Stomach (tissue), 9 donors: ENCODE measurements around the gene CEACAM7. TPM values are rescaled to one million over a fixed set of nuclear protein-coding genes. Genes with fewer than 3 reads are reported as not detected.

ENCODE experiments used
- DNase-seq, 2 donors: peaks; one replicate each; pipeline versions ENCODE4 v3.0.0 to v3.0.0-alpha.2; 2013 to 2019
- H3K27ac ChIP-seq, 5 donors: fragments of 200-600 bp in 4 of 5; sonication (generic) in 4 of 5; one replicate each; pipeline ENCODE4 v1.5.1; 2013 to 2019; ENCODE audit warnings: mild to moderate bottlenecking in 1 of 5, moderate library complexity in 1 of 5
- H3K27me3 ChIP-seq, 3 donors: fragments of 200-600 bp; sonication (generic); one replicate each; pipeline ENCODE4 v1.5.1; 2017 to 2019; ENCODE audit warnings: mixed run types in 1 of 3
- H3K36me3 ChIP-seq, 4 donors: fragments of 200-600 bp; sonication (generic); 1 replicate in 3 of 4; 2 replicates in 1 of 4; pipeline ENCODE4 v1.5.1; 2016 to 2019
- H3K4me1 ChIP-seq, 4 donors: fragments of 200-600 bp; sonication (generic); one replicate each; pipeline ENCODE4 v1.5.1; 2016 to 2019
- H3K4me3 ChIP-seq, 4 donors: fragments of 200-600 bp; sonication (generic) in 3 of 4; one replicate each; pipeline ENCODE4 v1.5.1; 2016 to 2019; ENCODE audit warnings: mild to moderate bottlenecking in 1 of 4
- H3K9me3 ChIP-seq, 4 donors: fragments of 200-600 bp; sonication (generic); one replicate each; pipeline ENCODE4 v1.5.1; 2016 to 2019
- CTCF ChIP-seq, 7 experiments: fragments of 450-650 bp in 4 of 7; fragments of 200-600 bp in 3 of 7; sonication (generic) in 3 of 7; IDR thresholded peaks; one replicate each; pipeline ENCODE4 v1.5.1; 2016 to 2019; ENCODE audit warnings: antibody characterized with exemption in 7 of 7, control low read depth in 2 of 7, mild to moderate bottlenecking in 1 of 7
- EP300 ChIP-seq: sonication (generic); formaldehyde crosslinking; IDR thresholded peaks from one replicate; pipeline ENCODE4 v1.6.1; 2017; ENCODE audit warnings: antibody characterized with exemption
- POLR2A ChIP-seq, 4 donors: fragments of 450-650 bp; IDR thresholded peaks; one replicate each; pipeline ENCODE4 v1.6.1; 2016; ENCODE audit warnings: antibody characterized with exemption in 4 of 4, control low read depth in 2 of 4, mild to moderate bottlenecking in 1 of 4, moderate library complexity in 1 of 4
- POLR2AphosphoS5 ChIP-seq, 3 donors: sonication (generic); formaldehyde crosslinking; IDR thresholded peaks; one replicate each; pipeline ENCODE4 v1.6.1; 2016; ENCODE audit warnings: antibody characterized with exemption in 3 of 3
- WGBS, 5 donors: extraction: QIAGEN DNeasy Blood & Tissue Kit in 3 of 5; methylation state at CpG; one replicate each; pipeline versions ENCODE4 v1.1.5 to v1.1.7; 2013 to 2018; 5-methylcytosine and 5-hydroxymethylcytosine counted together
- intact Hi-C: fragments of 100-400 bp; cut with DNase I; formaldehyde crosslinking; loops from one replicate; pipeline ENCODE4 v1.15.1; 2023; ENCODE audit warnings: low total_unique reads
- polyA plus RNA-seq, 3 donors: library from polyadenylated mRNA; stranded (reverse); fragments of 200-250 nt; gene quantifications; one replicate each; pipeline ENCODE4 v1.2.3, GENCODE V29; 2013
- total RNA-seq, 5 donors: library from RNA; depleted of rRNA; stranded (reverse); fragments of >200 nt; gene quantifications; one replicate each; pipeline versions ENCODE4 v1.1.0 to v1.2.3, GENCODE V29; 2014 to 2016
- donor health status: healthy with polysubstance abuse.
- donor health status: Bipolar disorder and iron deficiency.
- donor health status: healthy.

The CEACAM7 gene
- total and polyA plus RNA-seq, 8 donors = 1.3 to 6.2 TPM; not detected in 6

DNA sequence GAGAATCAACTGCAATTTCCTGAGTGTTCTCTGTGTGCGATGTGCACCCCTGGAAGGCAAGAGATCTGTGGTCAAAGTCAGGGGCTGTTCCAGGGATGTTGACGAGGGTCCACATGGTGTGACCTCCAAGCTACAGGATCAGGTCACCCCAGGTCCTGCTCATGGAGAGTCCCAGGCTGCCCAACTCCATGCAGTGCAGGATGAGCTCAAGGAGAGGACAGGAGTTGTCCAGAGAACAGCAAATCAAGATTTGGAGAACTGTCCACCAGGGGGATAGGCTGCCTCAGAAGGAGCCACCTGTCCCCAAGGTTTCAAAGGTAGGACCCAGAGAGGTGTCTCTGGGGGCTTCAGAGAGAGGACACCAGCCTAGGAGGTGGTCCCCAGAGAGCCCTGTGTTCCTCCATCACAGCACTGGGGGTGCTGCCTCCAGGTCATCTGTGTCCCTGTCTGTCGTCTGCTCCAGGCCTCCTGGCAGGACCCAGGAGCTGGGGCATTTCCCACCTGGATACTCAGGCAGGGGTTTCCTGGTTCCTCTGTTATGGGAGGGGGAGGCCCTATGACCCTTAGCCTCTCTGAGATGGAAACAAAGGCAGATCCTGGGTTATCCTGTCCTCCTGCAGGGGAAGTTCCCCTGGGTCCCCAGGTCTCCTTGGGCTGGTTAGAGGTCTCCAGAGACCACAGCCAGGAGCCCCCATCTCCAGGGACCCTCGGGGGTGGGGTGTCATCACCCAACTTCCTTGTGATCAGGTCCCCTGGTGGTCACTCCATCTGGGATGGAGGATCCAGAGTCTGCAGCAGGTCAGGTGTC is 2.1 kb upstream of the CEACAM7 start:
- Histone ChIP-seq H3K27ac (no peak overlapping the region), H3K4me1 (peaks cover 0 to 3% (median 0%) of the 10 kb centered on the region in 4 donors), H3K9me3 (peaks cover 0 to 20% (median 5%) of the 10 kb centered on the region in 4 donors), H3K4me3 (no peak overlapping the region), H3K27me3 (peaks cover 0 to 61% (median 5%) of the 10 kb centered on the region in 3 donors), H3K36me3 (no peaks in the 10 kb centered on the region)
- DNase-seq = no peak
- TF ChIP-seq POLR2AphosphoS5 (IDR thresholded peaks at IDR 0.05) = no peak
- no peak for TF ChIP-seq EP300
- TF ChIP-seq POLR2A (IDR thresholded peaks at IDR 0.05) = no peak
- no peak for TF ChIP-seq CTCF (IDR thresholded peaks at IDR 0.05)
- 56 to 68% (median 61%) methylated on average over 3 to 4 of the region's 4 CpGs for WGBS, 5 donors
- intact Hi-C loops = no loop called here

DNA sequence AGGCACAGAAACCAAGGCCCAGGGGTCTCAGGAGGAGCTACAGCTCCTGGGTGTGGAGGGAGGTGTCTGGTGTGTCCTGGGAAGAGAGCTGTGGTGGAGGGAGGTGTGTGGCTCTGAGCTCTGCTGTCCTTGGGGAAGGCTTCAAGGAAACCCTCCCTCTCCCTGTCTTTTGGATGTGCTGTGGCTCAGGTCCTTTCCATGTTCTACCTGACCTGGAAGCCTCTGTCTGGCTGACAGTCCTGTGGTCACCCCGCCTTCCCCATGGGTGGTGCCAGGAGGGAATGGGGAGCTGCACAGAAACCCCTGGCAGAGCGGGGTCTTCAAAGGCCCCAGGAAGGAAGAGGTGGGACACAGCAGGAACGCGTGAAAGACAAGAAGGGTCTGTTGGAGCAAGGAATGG is 617 bp upstream of the CEACAM7 start:
- intact Hi-C loops = no loop called here
- 64 to 78% (median 69%) methylated on average over 2 to 4 of the region's 4 CpGs for WGBS, 5 donors
- H3K9me3 ChIP-seq = peaks cover 0 to 20% (median 5%) of the 10 kb centered on the region in 4 donors
- no peaks in the 10 kb centered on the region for H3K36me3 ChIP-seq
- peaks cover 0 to 3% (median 0%) of the 10 kb centered on the region in 4 donors for H3K4me1 ChIP-seq
- peaks cover 0 to 59% (median 5%) of the 10 kb centered on the region in 3 donors for H3K27me3 ChIP-seq
- TF ChIP-seq EP300 (no peak), POLR2A (IDR thresholded peaks at IDR 0.05) (no peak), POLR2AphosphoS5 (IDR thresholded peaks at IDR 0.05) (no peak), CTCF (IDR thresholded peaks at IDR 0.05) (no peak)
- DNase-seq = no peak
- no peak overlapping the region for H3K4me3 ChIP-seq
- H3K27ac ChIP-seq = no peak overlapping the region

GRCh38 chr19:41687419-41687818 is 651 bp downstream of the CEACAM7 start:
- no peak overlapping the region for H3K4me3 ChIP-seq
- intact Hi-C loops = no loop called here
- no peak overlapping the region for H3K27ac ChIP-seq
- peaks cover 0 to 66% (median 5%) of the 10 kb centered on the region in 3 donors for H3K27me3 ChIP-seq
- TF ChIP-seq POLR2AphosphoS5 (IDR thresholded peaks at IDR 0.05) (no peak), EP300 (no peak), POLR2A (IDR thresholded peaks at IDR 0.05) (no peak), CTCF (IDR thresholded peaks at IDR 0.05) (no peak)
- 66 to 89% (median 80%) methylated on average over 3 of the region's 3 CpGs for WGBS, 5 donors
- H3K4me1 ChIP-seq = peaks cover 0 to 3% (median 0%) of the 10 kb centered on the region in 4 donors
- H3K9me3 ChIP-seq = peaks cover 0 to 11% (median under 1%) of the 10 kb centered on the region in 4 donors
- DNase-seq = no peak
- no peaks in the 10 kb centered on the region for H3K36me3 ChIP-seq

- H3K4me1 ChIP-seq = no peaks in the 10 kb centered on the region
- H3K27ac ChIP-seq = no peak overlapping the region
- TF ChIP-seq EP300 = no peak
- no peak for TF ChIP-seq CTCF (IDR thresholded peaks at IDR 0.05)
- TF ChIP-seq POLR2AphosphoS5 (IDR thresholded peaks at IDR 0.05) = no peak
- TF ChIP-seq POLR2A (IDR thresholded peaks at IDR 0.05) = no peak
- H3K36me3 ChIP-seq = no peaks in the 10 kb centered on the region
- intact Hi-C loops = no loop called here
- H3K4me3 ChIP-seq = no peak overlapping the region
- DNase-seq = no peak
- 34 to 51% (median 46%) methylated on average over 5 to 6 of the region's 6 CpGs for WGBS, 5 donors
- H3K27me3 ChIP-seq = peaks cover 0 to 49% (median 0%) of the 10 kb centered on the region in 3 donors
- no peaks in the 10 kb centered on the region for H3K9me3 ChIP-seq
Observed at GRCh38 chr19:41682437-41682836, 5.6 kb downstream of the CEACAM7 start.
